Suprapubic skin (tissue), 4 donors: ENCODE data around the gene OLA1. TPM values are rescaled to one million over a fixed set of nuclear protein-coding genes. Genes with fewer than 3 reads are reported as not detected.
"Not testable (repeated sequence)": the region's sequence is repeated elsewhere in the genome, so short reads cannot be mapped to it uniquely, and the experiment has no call there.

ENCODE experiments used
- DNase-seq, 2 donors: peaks; one replicate each; pipeline ENCODE4 v3.0.0-alpha.2; 2019; ENCODE audit warnings: low spot score in 2 of 2
- H3K27ac ChIP-seq: fragments of 200-600 bp; sonication (generic); one replicate; pipeline ENCODE4 v1.5.1; 2019
- H3K27me3 ChIP-seq: fragments of 200-600 bp; sonication (generic); one replicate; pipeline ENCODE4 v1.5.1; 2019
- H3K36me3 ChIP-seq: fragments of 200-600 bp; sonication (generic); one replicate; pipeline ENCODE4 v1.5.1; 2019
- H3K4me1 ChIP-seq: fragments of 200-600 bp; sonication (generic); one replicate; pipeline ENCODE4 v1.5.1; 2019
- H3K4me3 ChIP-seq: fragments of 200-600 bp; sonication (generic); one replicate; pipeline ENCODE4 v1.5.1; 2019; ENCODE audit warnings: mild to moderate bottlenecking
- H3K9me3 ChIP-seq: fragments of 200-600 bp; sonication (generic); one replicate; pipeline ENCODE4 v1.5.1; 2019
- EP300 ChIP-seq: sonication (generic); formaldehyde crosslinking; IDR thresholded peaks from one replicate; pipeline ENCODE4 v1.6.1; 2017; ENCODE audit warnings: antibody characterized with exemption
- POLR2A ChIP-seq, 2 donors: fragments of 450-650 bp; IDR thresholded peaks; one replicate each; pipeline ENCODE4 v1.6.1; 2017; ENCODE audit warnings: antibody characterized with exemption in 2 of 2, mild to moderate bottlenecking in 2 of 2, moderate library complexity in 2 of 2
- POLR2AphosphoS5 ChIP-seq, 3 donors: sonication (generic); formaldehyde crosslinking; IDR thresholded peaks; one replicate each; pipeline ENCODE4 v1.6.1; 2017; ENCODE audit warnings: antibody characterized with exemption in 3 of 3
- WGBS: methylation state at CpG from one replicate; pipeline ENCODE4 v1.1.5; 2018; 5-methylcytosine and 5-hydroxymethylcytosine counted together
- total RNA-seq, 4 donors: library from RNA; depleted of rRNA; stranded (reverse); fragments of >200 nt; gene quantifications; one replicate each; pipeline ENCODE4 v1.1.0, GENCODE V29; 2016
- TF ChIP-seq, protein P1 (sequence below), 2 donors: fragments of 200-600 bp in 1 of 2; fragments of 450-650 bp in 1 of 2; sonication (generic) in 1 of 2; IDR thresholded peaks; one replicate each; pipeline ENCODE4 v1.5.1; 2016 to 2019; ENCODE audit warnings: antibody characterized with exemption in 2 of 2, mild to moderate bottlenecking in 1 of 2, moderate library complexity in 1 of 2

The OLA1 gene
- total RNA-seq, 4 donors from 2014 or later: 59.2 to 83.6 (median 75.9) TPM

DNA sequence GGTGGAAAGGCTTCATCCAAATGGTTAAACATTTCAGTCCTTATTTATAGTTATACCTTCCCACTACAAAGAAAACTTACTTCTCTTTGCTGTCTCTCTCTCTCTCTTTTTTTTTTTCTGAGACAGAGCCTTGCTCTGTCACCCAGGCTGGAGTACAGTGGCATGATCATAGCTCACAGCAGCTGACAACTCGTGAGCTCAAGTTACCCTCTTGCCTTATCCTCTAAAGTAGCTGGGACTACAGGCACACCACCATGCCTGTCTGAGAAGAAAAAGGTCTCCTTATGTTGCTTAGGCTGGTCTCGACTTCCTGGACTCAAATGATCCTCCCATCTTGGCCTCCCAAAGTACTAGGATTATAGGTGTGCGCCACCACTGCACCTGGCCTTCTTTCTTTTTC lies 32.3 kb upstream of the OLA1 start:
- Histone ChIP-seq H3K4me1 (no peaks in the 10 kb centered on the region), H3K36me3 (no peaks in the 10 kb centered on the region), H3K27me3 (peaks cover 5% of the 10 kb centered on the region), H3K9me3 (no peaks in the 10 kb centered on the region), H3K4me3 (no peak overlapping the region), H3K27ac (no peak overlapping the region)
- TF ChIP-seq EP300: no peak
- TF ChIP-seq, protein P1, sequence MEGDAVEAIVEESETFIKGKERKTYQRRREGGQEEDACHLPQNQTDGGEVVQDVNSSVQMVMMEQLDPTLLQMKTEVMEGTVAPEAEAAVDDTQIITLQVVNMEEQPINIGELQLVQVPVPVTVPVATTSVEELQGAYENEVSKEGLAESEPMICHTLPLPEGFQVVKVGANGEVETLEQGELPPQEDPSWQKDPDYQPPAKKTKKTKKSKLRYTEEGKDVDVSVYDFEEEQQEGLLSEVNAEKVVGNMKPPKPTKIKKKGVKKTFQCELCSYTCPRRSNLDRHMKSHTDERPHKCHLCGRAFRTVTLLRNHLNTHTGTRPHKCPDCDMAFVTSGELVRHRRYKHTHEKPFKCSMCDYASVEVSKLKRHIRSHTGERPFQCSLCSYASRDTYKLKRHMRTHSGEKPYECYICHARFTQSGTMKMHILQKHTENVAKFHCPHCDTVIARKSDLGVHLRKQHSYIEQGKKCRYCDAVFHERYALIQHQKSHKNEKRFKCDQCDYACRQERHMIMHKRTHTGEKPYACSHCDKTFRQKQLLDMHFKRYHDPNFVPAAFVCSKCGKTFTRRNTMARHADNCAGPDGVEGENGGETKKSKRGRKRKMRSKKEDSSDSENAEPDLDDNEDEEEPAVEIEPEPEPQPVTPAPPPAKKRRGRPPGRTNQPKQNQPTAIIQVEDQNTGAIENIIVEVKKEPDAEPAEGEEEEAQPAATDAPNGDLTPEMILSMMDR (IDR thresholded peaks at IDR 0.05): no peak
- no peak for TF ChIP-seq POLR2AphosphoS5 (IDR thresholded peaks at IDR 0.05)
- no peak for TF ChIP-seq POLR2A (IDR thresholded peaks at IDR 0.05)
- WGBS: 73% methylated on average over 3 of the region's 3 CpGs
- DNase-seq: no peak

DNA sequence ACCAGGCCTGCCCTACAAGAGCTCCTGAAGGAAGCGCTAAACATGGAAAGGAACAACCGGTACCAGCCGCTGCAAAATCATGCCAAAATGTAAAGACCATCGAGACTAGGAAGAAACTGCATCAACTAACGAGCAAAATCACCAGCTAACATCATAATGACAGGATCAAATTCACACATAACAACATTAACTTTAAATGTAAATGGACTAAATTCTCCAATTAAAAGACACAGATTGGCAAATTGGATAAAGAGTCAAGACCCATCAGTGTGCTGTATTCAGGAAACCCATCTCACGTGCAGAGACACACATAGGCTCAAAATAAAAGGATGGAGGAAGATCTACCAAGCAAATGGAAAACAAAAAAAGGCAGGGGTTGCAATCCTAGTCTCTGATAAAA lies 21.9 kb upstream of the OLA1 start:
- not testable (repeated sequence) for DNase-seq, H3K27ac ChIP-seq, H3K9me3 ChIP-seq, H3K27me3 ChIP-seq, H3K36me3 ChIP-seq, H3K4me1 ChIP-seq, H3K4me3 ChIP-seq
- WGBS: 89% methylated on average over 4 of the region's 6 CpGs

DNA sequence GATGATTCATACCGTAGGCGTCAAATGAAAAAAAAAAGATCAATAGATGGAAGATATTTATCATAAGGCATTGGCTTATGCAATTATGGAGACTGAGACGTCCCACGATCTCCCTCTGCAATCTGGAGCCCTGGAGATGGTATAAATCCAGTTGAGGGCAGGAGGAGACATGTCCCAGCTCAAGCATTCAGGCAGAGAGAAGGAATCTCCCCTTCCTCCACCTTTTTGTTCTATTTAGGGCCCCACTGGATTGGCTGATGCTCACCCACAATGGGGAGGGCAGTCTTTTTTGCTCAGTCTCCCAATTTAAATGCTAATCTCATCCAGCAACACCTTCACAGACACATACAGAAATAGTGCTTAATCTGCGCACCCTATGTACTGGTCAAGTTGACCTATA lies 18.0 kb upstream of the OLA1 start:
- 71% methylated on average over 5 of the region's 5 CpGs for WGBS
- Histone ChIP-seq H3K9me3 (no peaks in the 10 kb centered on the region), H3K4me3 (no peak overlapping the region), H3K4me1 (no peaks in the 10 kb centered on the region), H3K27me3 (no peaks in the 10 kb centered on the region), H3K27ac (no peak overlapping the region), H3K36me3 (no peaks in the 10 kb centered on the region)
- DNase-seq: no peak
- TF ChIP-seq POLR2AphosphoS5 (IDR thresholded peaks at IDR 0.05) (no peak), POLR2A (IDR thresholded peaks at IDR 0.05) (no peak), EP300 (no peak)
- TF ChIP-seq, protein P1 (IDR thresholded peaks at IDR 0.05): no peak

DNA sequence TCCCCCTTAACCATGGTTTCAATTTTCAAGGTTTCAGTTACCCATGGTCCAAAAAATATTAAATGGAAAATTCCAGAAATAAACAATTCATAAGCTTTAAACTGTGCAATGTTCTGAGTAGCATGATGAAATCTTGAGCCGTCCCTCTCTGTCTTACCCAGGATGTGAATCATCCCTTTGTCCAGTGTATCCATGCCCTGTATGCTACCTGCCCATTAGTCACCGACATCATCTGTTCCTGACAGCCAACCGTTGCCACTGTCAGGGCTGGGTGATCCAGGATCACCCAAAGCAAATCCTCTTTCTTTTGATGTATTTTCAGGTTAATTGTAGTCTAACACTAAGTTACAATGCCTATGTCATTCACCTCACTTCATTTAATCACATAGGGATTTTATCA lies 15.7 kb upstream of the OLA1 start:
- H3K27me3 ChIP-seq: no peaks in the 10 kb centered on the region
- WGBS: 83% methylated on average over 3 of the region's 3 CpGs
- no peak overlapping the region for H3K27ac ChIP-seq
- TF ChIP-seq EP300: no peak
- H3K4me1 ChIP-seq: no peaks in the 10 kb centered on the region
- no peaks in the 10 kb centered on the region for H3K9me3 ChIP-seq
- H3K4me3 ChIP-seq: no peak overlapping the region
- no peaks in the 10 kb centered on the region for H3K36me3 ChIP-seq
- DNase-seq: no peak

DNA sequence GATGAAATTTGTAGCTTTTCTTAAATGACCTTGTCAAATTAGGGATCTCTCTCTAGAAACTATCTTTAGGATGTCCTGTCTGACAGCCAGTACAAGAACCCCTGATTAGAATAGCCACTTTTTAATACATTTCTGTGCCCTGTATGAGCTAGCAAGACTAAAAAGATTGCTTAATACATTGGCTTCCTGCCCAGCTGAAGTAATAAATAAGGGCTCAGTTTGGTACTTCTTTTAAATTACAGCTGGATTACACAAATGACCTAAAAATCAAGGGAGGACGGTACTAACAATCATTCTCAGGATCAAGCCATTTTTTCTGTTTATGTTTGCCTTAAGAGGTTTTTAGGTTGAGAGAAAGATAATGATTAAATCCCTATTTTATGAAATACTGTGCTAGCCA lies 11.6 kb upstream of the OLA1 start:
- Histone ChIP-seq H3K4me1 (no peaks in the 10 kb centered on the region), H3K27me3 (no peaks in the 10 kb centered on the region), H3K9me3 (no peaks in the 10 kb centered on the region), H3K4me3 (no peak overlapping the region), H3K36me3 (no peaks in the 10 kb centered on the region), H3K27ac (no peak overlapping the region)
- no peak for DNase-seq
- WGBS: 3% methylated on average over 1 of the region's 1 CpG
- no peak for TF ChIP-seq EP300

DNA sequence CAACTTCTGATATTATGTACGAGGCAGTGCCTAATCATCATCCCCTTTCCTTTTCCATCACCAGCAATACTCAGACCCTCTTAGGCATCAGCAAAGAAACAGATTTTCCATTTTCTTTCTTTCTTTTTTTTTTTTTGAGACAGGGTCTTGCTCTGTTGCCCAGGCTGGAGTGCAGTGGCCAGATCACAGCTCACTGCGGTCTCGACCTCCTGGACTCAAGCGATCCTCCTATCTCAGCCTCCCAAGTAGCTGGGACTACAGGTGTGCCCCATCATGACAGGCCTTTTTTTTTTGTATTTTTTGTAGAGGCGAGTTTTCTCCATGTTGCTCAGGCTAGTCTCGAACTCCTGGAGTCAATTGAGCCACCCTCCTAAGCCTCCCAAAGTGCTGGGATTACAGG lies 5.9 kb upstream of the OLA1 start:
- peaks cover under 1% of the 10 kb centered on the region for H3K4me1 ChIP-seq
- no peak overlapping the region for H3K4me3 ChIP-seq
- H3K27me3 ChIP-seq: no peaks in the 10 kb centered on the region
- H3K36me3 ChIP-seq: no peaks in the 10 kb centered on the region
- H3K9me3 ChIP-seq: no peaks in the 10 kb centered on the region
- 92% methylated on average over 6 of the region's 6 CpGs for WGBS
- TF ChIP-seq POLR2AphosphoS5 (IDR thresholded peaks at IDR 0.05) (no peak), EP300 (no peak), POLR2A (IDR thresholded peaks at IDR 0.05) (no peak)
- TF ChIP-seq, protein P1 (IDR thresholded peaks at IDR 0.05): no peak
- H3K27ac ChIP-seq: no peak overlapping the region
- DNase-seq: no peak

DNA sequence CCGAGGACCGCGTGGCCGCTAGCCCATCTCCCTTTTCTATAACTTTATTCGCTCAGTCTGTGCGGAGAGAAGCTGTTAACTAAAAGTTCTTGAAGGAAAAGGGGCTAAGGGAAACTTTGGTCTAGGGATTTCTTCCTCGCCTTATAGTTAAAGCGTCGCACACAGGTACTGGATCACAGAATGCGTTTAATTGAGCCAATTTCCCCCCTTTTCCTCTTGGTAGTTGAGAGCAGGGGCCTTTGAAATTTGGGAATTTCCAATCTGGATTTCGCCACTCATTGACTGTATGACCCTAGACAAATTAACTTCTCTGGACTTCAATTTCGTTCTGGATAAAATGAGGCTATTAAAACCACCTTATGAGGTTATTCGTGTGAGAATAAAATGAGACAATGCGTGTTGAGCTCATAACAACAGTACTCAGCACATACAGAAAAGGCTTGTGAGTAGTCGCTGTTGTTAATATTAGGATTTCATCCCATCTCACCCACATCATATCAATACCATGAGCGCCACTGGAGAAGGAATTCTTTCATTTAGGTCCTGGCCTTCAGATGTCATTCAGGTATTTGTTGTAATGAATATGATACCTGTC lies 763 bp upstream of the OLA1 start:
- Histone ChIP-seq H3K4me3 (peak overlapping the region; percentile 89), H3K36me3 (peaks cover 5% of the 10 kb centered on the region), H3K27ac (peak overlapping the region; percentile 79), H3K4me1 (peaks cover 22% of the 10 kb centered on the region), H3K9me3 (no peaks in the 10 kb centered on the region), H3K27me3 (no peaks in the 10 kb centered on the region)
- TF ChIP-seq POLR2AphosphoS5 (IDR thresholded peaks at IDR 0.05) (no peak), EP300 (no peak), POLR2A (IDR thresholded peaks at IDR 0.05) (no peak)
- TF ChIP-seq, protein P1 (IDR thresholded peaks at IDR 0.05): no peak
- 54% methylated on average over 16 of the region's 16 CpGs for WGBS
- no peak for DNase-seq
